Measurements from ENCODE around the gene CORIN.

The CORIN gene

GRCh38 chr4:47672696-47673095 lies 165.2 kb downstream of the CORIN start:
- DNase-seq = no peak

GRCh38 chr4:47669946-47670345 lies 167.9 kb downstream of the CORIN start:
- peak; percentile 70 for DNase-seq

GRCh38 chr4:47668810-47669408 lies 169.0 kb downstream of the CORIN start:
- DNase-seq = peak; percentile 49

DNA sequence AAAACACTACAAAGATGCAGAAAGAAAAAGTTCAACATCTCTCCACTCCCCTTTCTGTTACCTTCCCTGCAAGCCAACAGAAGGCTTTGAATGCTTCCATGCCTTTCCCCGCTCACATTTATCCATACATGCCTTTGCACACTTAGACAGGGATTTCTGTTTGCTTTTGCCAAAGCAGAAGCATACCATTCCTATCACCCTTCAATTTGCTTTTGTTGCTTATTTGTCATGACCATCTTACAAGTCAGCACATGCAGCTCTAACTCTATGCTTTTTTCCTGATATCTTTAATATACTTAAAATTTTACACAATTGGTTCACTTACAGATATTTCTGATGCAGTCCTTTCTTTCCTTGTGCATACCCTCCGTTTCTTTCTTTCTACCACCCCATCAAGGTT lies 169.6 kb downstream of the CORIN start:
- no peak for DNase-seq

GRCh38 chr4:47667552-47667951 lies 170.3 kb downstream of the CORIN start:
- DNase-seq = no peak

GRCh38 chr4:47664051-47664826 lies 173.6 kb downstream of the CORIN start:
- no peak for DNase-seq

DNA sequence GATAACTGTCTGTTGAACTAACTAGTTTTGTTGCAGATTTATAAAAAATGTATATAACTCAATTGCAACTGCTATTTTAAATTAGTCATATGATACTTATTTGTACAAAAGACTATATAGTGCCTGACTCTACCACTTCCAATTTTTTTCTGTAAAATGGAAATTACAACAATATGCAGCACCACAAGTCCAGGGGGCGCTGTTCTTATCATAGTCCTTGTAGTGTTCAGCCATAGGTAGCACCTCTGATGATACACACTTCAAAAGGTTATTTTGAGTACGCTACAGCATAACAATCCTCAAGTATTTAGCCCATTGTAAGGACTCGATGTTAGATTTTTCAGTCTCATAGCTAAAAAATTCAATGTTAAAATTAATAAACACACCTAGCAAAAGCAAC lies 174.9 kb downstream of the CORIN start:
- DNase-seq = no peak

DNA sequence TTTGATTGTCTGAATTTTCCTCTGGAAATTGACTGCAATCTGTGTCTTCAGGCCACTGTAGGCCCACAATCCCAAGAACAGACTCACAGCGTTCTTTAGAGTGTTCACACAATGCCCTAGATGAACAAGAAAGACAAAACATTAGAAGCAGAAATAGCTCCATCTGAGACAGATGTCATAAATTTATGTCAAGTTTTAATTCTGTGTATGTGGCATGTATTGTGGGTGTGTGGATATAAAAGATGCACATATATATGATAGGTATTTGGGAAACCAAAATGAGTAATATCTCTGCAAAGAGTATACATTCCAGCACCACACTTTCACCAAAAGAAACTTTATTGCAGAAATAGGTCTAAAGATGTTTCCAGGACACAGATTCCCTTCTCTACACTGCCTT lies 176.1 kb downstream of the CORIN start:
- no peak for DNase-seq

DNA sequence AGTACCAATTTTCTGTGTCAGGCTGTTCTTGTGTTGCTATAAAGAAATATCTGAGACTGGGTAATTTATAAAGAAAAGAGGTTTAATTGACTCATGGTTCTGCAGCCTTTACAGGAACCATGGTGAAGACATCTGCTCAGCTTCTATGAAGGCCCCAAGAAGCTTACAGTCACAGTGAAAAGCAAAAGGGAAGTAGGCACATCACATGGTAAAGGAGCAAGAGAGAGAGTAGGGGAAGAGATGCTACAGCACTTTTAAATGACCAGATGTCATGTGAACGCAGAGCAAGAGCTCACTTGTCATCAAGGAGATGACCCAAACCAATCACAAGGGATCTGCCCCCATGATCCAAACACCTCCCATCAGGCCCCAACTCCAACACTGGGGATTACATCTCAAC lies 178.5 kb downstream of the CORIN start:
- no peak for DNase-seq

DNA sequence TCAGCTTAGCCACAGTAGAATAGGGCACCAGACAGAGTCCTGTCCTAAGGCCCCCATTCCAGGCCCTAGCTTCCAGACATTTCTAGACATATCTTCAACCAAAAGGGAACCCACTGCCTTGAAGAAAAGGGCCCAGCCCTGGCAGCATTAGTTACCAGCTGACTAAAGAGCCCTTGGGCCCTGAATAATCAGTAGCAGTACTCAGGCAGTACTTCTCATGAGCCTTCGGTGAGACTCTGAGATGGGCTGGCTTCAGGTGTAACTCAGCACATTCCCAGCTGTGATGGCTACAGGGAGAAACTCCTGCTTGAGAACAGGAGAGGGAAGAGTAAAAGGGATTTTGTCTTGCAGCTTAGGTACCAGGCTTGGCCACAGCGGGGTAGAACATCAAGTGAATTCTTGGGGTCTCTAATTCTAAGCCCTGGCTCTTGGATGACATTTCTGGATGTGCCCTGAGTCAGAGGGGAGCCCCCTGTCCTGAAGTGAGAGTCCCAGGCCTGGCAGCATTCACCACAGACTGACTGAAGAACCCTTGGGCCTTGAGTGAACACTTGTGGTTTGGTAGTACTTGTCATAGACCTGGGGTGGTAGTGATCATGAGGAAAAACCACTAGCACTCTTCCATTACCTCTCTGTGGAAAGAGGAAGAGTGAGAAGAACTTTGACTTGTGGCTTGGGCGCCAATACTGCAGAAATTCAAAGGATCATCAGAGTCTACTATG lies 182.7 kb downstream of the CORIN start:
- DNase-seq = no peak

GRCh38 chr4:47652092-47652491 lies 185.8 kb downstream of the CORIN start:
- DNase-seq = no peak

- no peak for DNase-seq
Measured at GRCh38 chr4:47651231-47651630, 186.6 kb downstream of the CORIN start.

DNA sequence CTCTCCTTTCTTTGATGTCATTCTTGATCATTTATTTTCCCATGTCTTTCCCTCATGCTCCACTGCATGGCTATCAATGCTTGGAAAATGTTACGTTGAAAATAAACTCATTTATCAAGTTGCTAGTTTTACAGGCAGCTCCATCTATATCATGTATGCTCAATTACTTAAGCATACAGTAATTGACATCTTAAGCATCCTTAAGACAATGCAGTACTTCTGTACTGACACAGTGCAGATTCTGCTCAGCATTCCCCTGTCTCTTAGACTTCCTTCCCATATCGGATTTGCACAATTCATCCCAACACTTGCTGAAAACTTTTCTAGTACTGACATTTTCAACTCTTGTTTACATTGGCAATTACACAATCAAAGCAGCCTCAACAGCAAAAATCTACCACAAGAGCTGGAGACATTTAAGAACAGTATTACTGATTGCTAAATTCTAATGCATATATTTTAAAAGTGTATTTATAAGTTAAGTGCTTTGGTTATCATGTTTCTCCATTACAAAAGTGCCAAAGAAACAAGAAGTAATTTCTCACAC lies 187.2 kb downstream of the CORIN start:
- no peak for DNase-seq

GRCh38 chr4:47647544-47647943 lies 190.3 kb downstream of the CORIN start:
- DNase-seq = no peak

DNA sequence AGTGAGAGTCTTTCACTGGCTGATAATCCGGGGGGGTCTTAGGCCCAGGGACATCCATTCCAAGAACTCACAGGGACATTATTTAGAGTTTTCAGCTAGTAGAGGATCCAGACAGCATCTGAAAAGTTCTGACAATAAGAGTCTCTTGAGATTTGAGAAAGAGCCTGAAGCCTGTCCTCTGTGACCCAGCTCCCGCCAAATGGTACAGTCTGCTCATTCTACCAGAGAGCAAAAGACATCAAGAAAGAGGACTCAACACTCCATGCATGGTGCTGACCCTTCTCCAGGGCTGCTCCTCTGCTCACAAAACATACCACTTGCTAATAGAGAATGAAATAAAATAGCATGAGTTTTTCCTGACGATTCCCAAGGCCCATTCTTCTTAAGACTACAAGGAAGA lies 190.8 kb downstream of the CORIN start:
- no peak for DNase-seq

GRCh38 chr4:47646372-47646771 lies 191.5 kb downstream of the CORIN start:
- no peak for DNase-seq

DNA sequence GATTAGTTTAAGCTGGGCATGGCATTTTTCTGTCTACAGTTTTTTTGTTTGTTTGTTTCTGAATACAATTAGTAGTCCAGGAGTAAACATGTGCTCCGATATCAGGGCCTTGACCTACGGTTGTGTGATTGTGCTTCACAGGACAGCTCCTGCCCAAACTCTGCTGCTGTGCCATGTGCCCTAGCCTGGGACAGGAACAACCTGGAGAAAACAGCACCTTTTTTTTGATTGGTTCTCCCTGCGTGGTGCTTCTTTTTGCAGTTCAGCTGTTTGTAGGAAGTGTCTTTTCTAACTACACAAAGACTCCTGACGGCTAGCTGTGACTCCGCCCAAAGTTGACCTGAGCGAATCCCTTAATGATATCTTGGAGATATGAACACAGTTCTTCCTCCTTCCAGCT lies 194.0 kb downstream of the CORIN start:
- DNase-seq = no peak

DNA sequence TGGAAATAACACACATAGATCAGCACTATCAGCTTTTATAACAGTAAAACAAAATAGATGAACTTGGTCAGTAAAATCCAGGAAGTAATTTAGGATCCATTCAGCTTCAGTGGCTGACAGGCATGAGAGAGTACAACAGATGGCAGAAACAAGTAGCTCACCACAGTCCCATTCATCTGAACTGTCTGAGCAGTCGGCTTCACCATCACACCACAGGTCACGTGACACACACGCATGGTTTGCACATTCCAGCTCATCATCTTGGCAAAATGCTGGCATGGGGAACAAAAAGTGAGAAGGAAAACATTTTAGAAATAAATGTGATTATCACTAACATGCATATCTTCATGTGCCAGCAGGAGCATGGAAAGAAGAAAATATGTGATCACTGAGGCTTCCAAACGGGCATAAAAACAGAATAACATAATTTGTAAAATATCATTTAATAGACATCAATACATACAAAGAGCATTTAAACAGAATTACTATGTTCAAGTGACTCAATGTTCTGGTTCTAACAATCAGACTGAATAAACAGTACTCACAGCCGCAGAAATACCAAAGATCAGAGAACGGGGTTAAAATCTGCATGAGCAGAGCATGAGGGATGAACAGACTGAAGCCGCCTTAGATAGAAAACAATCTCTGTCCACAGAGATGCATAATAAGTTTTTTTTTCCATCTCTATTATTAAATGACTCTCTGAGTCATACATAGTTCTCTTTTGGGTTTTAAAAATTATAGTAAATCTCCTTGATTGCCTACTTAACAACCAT lies 194.7 kb downstream of the CORIN start:
- no peak for DNase-seq

GRCh38 chr4:47642191-47642830 lies 195.6 kb downstream of the CORIN start:
- no peak for DNase-seq

DNA sequence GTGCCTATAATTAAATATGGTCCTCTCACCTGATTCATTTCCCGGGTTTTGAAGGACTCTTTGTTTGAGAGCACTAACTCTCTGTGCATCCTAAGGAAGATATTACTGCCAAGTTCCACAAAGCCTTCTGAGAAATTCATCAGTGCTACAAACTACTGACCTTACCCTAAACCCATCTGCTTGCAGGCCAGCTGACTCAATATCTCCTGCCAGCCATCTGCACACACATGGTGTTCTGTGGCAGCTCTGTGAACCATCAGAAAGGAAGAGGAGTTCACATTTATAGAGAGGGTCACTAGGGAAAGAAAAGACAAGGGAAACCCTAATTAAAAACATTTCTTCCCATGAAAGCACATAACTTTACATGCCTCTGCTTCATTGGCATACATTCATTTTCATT lies 196.1 kb downstream of the CORIN start:
- no peak for DNase-seq

- no peak for DNase-seq
Measured at GRCh38 chr4:47640911-47641310, 197.0 kb downstream of the CORIN start.

GRCh38 chr4:47639531-47639930 lies 198.3 kb downstream of the CORIN start:
- no peak for DNase-seq

DNA sequence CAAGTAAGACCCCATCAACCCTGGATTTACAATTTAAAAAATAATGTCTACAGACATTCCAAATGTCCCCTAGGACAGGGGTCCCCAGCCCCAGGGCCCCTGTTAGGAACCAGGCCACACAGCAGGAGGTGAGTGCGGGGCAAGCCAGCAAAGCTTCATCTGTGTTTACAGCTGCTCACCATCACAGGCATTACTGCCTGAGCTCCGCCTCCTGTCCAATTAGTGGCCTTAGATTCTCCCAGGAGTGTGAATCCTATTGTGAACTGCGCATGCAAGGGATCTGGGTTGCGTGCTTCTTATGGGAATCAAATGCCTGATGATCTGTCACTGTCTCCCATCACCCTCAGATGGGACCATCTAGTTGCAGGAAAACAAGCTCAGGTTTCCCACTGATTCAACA lies 206.7 kb downstream of the CORIN start:
- no peak for DNase-seq
